ENCODE measurements around the gene PPIP5K1. TPM values are rescaled to one million over a fixed set of nuclear protein-coding genes. Genes with fewer than 3 reads are reported as not detected.
"Not testable (repeated sequence)": the region's sequence is repeated elsewhere in the genome, so short reads cannot be mapped to it uniquely, and the experiment has no call there.

Gene PPIP5K1
- total RNA-seq (2014; rRNA removed; shearing (Covaris generic)) = 5.2 and 7.8 TPM in 2 replicates

- not testable (repeated sequence) for DNase-seq (ENCODE audit: low read depth)
These were observed at the start of gene PPIP5K1 for GRCh38 chr15:43589778-43590466. Gene PPIP5K1 (minus strand): TSS chr15:43590208. CDS start chr15:43584504, 5,704 bp downstream.

- DNase-seq (ENCODE audit: low read depth) = not testable (repeated sequence)
These were observed 48.6 kb upstream of the PPIP5K1 start for GRCh38 chr15:43638464-43639204.

GRCh38 chr15:43626937-43627336 is 36.9 kb upstream of the PPIP5K1 start:
- DNase-seq (ENCODE audit: low read depth) = not testable (repeated sequence)

GRCh38 chr15:43625106-43625505 is 35.1 kb upstream of the PPIP5K1 start:
- no peak for DNase-seq (ENCODE audit: low read depth)

GRCh38 chr15:43622068-43622799 is 32.2 kb upstream of the PPIP5K1 start:
- peak; percentile 89 for DNase-seq (ENCODE audit: low read depth)

GRCh38 chr15:43618700-43619099 is 28.7 kb upstream of the PPIP5K1 start, which contains the start of gene STRC:
Gene STRC (minus strand): TSS chr15:43618800. CDS start chr15:43618722, 78 bp downstream.
- DNase-seq (ENCODE audit: low read depth) = not testable (repeated sequence)

- DNase-seq (ENCODE audit: low read depth) = not testable (repeated sequence)
These were observed 27.7 kb upstream of the PPIP5K1 start for GRCh38 chr15:43617750-43618149.

- DNase-seq (ENCODE audit: low read depth) = peak; percentile 84
These were observed 12.2 kb upstream of the PPIP5K1 start for GRCh38 chr15:43602233-43602632.

GRCh38 chr15:43600200-43600599 is 10.2 kb upstream of the PPIP5K1 start:
- DNase-seq (ENCODE audit: low read depth) = not testable (repeated sequence)

GRCh38 chr15:43599131-43599530 is 9.1 kb upstream of the PPIP5K1 start:
- DNase-seq (ENCODE audit: low read depth) = not testable (repeated sequence)

- not testable (repeated sequence) for DNase-seq (ENCODE audit: low read depth)
These were observed 3.6 kb upstream of the PPIP5K1 start, which contains the start of gene CKMT1B for GRCh38 chr15:43593328-43594190. Gene CKMT1B (plus strand): TSS chr15:43594027. CDS start chr15:43594219, 192 bp downstream.

- not testable (repeated sequence) for DNase-seq (ENCODE audit: low read depth)
These were observed 2.8 kb upstream of the PPIP5K1 start for GRCh38 chr15:43592841-43593240.

- DNase-seq (ENCODE audit: low read depth) = not testable (repeated sequence)
These were observed 15.4 kb downstream of the PPIP5K1 start for GRCh38 chr15:43574607-43575006.

GRCh38 chr15:43566615-43567014 is 23.4 kb downstream of the PPIP5K1 start:
- not testable (repeated sequence) for DNase-seq (ENCODE audit: low read depth)

- DNase-seq (ENCODE audit: low read depth) = not testable (repeated sequence)
These were observed 26.2 kb downstream of the PPIP5K1 start for GRCh38 chr15:43563793-43564192.

- not testable (repeated sequence) for DNase-seq (ENCODE audit: low read depth)
These were observed 27.3 kb downstream of the PPIP5K1 start for GRCh38 chr15:43562753-43563152.

- no peak for DNase-seq (ENCODE audit: low read depth)
These were observed 37.0 kb downstream of the PPIP5K1 start for GRCh38 chr15:43552986-43553385.

- DNase-seq (ENCODE audit: low read depth) = no peak
These were observed 37.8 kb downstream of the PPIP5K1 start for GRCh38 chr15:43552256-43552655.

- DNase-seq (ENCODE audit: low read depth) = peak; percentile 9
These were observed 39.3 kb downstream of the PPIP5K1 start for GRCh38 chr15:43550527-43551363.

- no peak for DNase-seq (ENCODE audit: low read depth)
These were observed 42.5 kb downstream of the PPIP5K1 start for GRCh38 chr15:43547539-43547938.
